ENCODE data around the gene NFKBIE. TPM values are rescaled to one million over a fixed set of nuclear protein-coding genes. Genes with fewer than 3 reads are reported as not detected.

NFKBIE gene
- total and polyA plus RNA-seq, 2 of the 13 experiments (the other 11 are each of a cell fraction or from before 2014, with no cell fraction given) = 6.7 to 14.5 TPM

GRCh38 chr6:44260451-44261297 lies 4.7 kb downstream of the NFKBIE start (continued):
- TF ChIP-seq TRAFD1 (CRISPR knock-in tag; IDR thresholded peaks at IDR 0.05; ENCODE audit: borderline replicate concordance) (no peak), ZNF773 (CRISPR knock-in tag; IDR thresholded peaks at IDR 0.05; ENCODE audit: borderline replicate concordance) (no peak), PREB (CRISPR knock-in tag; IDR thresholded peaks at IDR 0.05) (no peak), POGZ (CRISPR knock-in tag; IDR thresholded peaks at IDR 0.05) (no peak), KMT2A (CRISPR knock-in tag; IDR thresholded peaks at IDR 0.05) (no peak), MAFK (conservative IDR thresholded peaks at IDR 0.05 in 1 of 2, IDR thresholded peaks at IDR 0.05 in 1 of 2; ENCODE audit: low read length in 2 of 2) (no peak), FOXA1 (IDR thresholded peaks at IDR 0.05) (no peak), FOXA1 (CRISPR knock-in tag; IDR thresholded peaks at IDR 0.05) (no peak), FOSL1 (CRISPR knock-in tag; IDR thresholded peaks at IDR 0.05; ENCODE audit: borderline replicate concordance) (no peak)

GRCh38 chr6:44260011-44260410 lies 5.3 kb downstream of the NFKBIE start:
- WGBS (ENCODE audit: low lambda C conversion rate) = 87% methylated on average over 3 of the region's 8 CpGs
- CTCF ChIA-PET (ENCODE audit: low intra/inter-chr PET ratio, low total read pairs) = no interaction called here
- in situ Hi-C loops (cut with HindIII; ENCODE audit: extremely low pct_ligation_motif_present, low pct_unique_long_range_greater_than_20kb) = no loop called here
- Histone ChIP-seq H3K9ac (ENCODE audit: insufficient read depth, low read depth, low read length) (no peak overlapping the region), H3K4me2 (ENCODE audit: low read depth, low read length) (no peak overlapping the region), H3K9me3 (ENCODE audit: low read length) (no peaks in the 10 kb centered on the region), H3K27ac (ENCODE audit: extremely low read length, insufficient read depth, low read length) (no peak overlapping the region), H2AFZ (ENCODE audit: low read length) (no peak overlapping the region), H3K79me2 (ENCODE audit: insufficient read depth, low read length) (peaks cover 29% of the 10 kb centered on the region), H3K36me3 (replicated peaks in 1 of 2; ENCODE audit: control insufficient read depth in 1 of 2, insufficient read depth in 2 of 2, low read length in 2 of 2) (peaks cover 5 to 34% of the 10 kb centered on the region in 2 experiments), H3K27me3 (ENCODE audit: control insufficient read depth in 1 of 2, insufficient read depth in 2 of 2, low read length in 2 of 2) (no peaks in the 10 kb centered on the region; a peak in 1 of 5 replicates), H3K4me1 (ENCODE audit: insufficient read depth, low read length) (peaks cover 54% of the 10 kb centered on the region), H4K20me1 (ENCODE audit: insufficient read depth, low read length) (peaks cover 15% of the 10 kb centered on the region), H3K4me3 (replicated peaks in 1 of 3; ENCODE audit: insufficient read depth in 1 of 3, low read depth in 2 of 3, low read length in 3 of 3) (no peak overlapping the region)
- no TSS peak for BruUV-seq (replicated peaks)
- DNase-seq (ENCODE audit: low spot score) = no peak
- POLR2A ChIA-PET = no interaction called here
- TF ChIP-seq SRSF1 (optimal IDR thresholded peaks at IDR 0.05; ENCODE audit: low read depth, low read length) = no peak
- peak; percentile 18 for TF ChIP-seq AGO2 (optimal IDR thresholded peaks at IDR 0.05; ENCODE audit: low read depth, low read length)
- no peak for FAIRE-seq
- no peak for ATAC-seq
- intact Hi-C loops (cut with micrococcal nuclease; ENCODE audit: unreplicated experiment) = no loop called here

Data from HepG2 (cell line).